Esophagus (tissue), 2 donors: ENCODE data around the gene PRKN. TPM values are rescaled to one million over a fixed set of nuclear protein-coding genes. Genes with fewer than 3 reads are reported as not detected.

Source experiments
- H3K27ac ChIP-seq, 2 donors: one replicate each; pipeline ENCODE4 v1.5.1; 2013; ENCODE audit warnings: low read depth in 2 of 2, mild to moderate bottlenecking in 2 of 2, inconsistent platforms in 1 of 2, low read length in 1 of 2, moderate library complexity in 1 of 2
- H3K27me3 ChIP-seq, 2 donors: one replicate each; pipeline ENCODE4 v1.6.1; 2013; ENCODE audit warnings: low read length in 2 of 2, control low read depth in 1 of 2, mild to moderate bottlenecking in 1 of 2; ENCODE audit not compliant: insufficient read depth in 2 of 2, control insufficient read depth in 1 of 2
- H3K36me3 ChIP-seq, 2 donors: one replicate each; pipeline ENCODE4 v1.6.1; 2013; ENCODE audit warnings: low read length in 1 of 2; ENCODE audit not compliant: control insufficient read depth in 2 of 2, insufficient read depth in 2 of 2
- H3K4me1 ChIP-seq, 2 donors: one replicate each; pipeline ENCODE4 v1.6.1; 2013; ENCODE audit warnings: low read length in 1 of 2; ENCODE audit not compliant: control insufficient read depth in 2 of 2, insufficient read depth in 2 of 2
- H3K4me3 ChIP-seq, 2 donors: one replicate each; pipeline ENCODE4 v1.5.1; 2013; ENCODE audit warnings: low read length in 2 of 2, mild to moderate bottlenecking in 2 of 2, low read depth in 1 of 2, moderate library complexity in 1 of 2
- H3K9me3 ChIP-seq, 2 donors: one replicate each; pipeline ENCODE4 v1.6.1; 2013; ENCODE audit warnings: mild to moderate bottlenecking in 2 of 2, low read depth in 1 of 2, low read length in 1 of 2, moderate library complexity in 1 of 2; ENCODE audit not compliant: control insufficient read depth in 2 of 2, insufficient read depth in 1 of 2
- WGBS, 2 donors: extraction: QIAGEN DNeasy Blood & Tissue Kit; methylation state at CpG; one replicate each; pipeline ENCODE4 v1.1.7; 2013; 5-methylcytosine and 5-hydroxymethylcytosine counted together
- polyA plus RNA-seq, 2 donors: library from polyadenylated mRNA; stranded (reverse); fragments of 200-250 nt; gene quantifications; one replicate each; pipeline ENCODE4 v1.2.3, GENCODE V29; 2013
- donor health status: healthy with polysubstance abuse.
- donor health status: Bipolar disorder and iron deficiency.

PRKN gene
- polyA plus RNA-seq, 2 donors, result 0.28 to 0.45 TPM

DNA sequence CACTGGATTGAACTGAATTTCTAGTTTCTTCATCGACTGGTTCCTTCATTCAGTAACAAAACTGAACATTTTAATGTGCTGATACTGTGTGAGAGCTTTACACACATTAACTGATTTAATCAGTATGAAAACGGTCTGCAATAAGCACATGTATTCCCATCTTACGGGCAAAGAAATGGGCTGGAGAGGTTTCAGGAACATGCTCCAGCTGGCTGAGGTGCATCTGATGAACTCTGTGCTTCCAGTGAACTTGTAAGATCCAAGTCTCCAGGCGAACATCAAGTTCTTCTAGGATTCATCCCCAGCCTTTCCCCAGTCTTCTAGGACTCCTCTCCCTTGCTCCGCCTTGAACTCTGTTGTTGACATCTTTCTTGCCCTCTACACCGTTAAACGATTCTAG, 1233.0 kb downstream of the PRKN start:
- H3K9me3 ChIP-seq, result peaks cover 0 to 4% of the 10 kb centered on the region in 2 donors
- WGBS, 2 donors, result 71 to 76% methylated on average over 7 of the region's 7 CpGs

DNA sequence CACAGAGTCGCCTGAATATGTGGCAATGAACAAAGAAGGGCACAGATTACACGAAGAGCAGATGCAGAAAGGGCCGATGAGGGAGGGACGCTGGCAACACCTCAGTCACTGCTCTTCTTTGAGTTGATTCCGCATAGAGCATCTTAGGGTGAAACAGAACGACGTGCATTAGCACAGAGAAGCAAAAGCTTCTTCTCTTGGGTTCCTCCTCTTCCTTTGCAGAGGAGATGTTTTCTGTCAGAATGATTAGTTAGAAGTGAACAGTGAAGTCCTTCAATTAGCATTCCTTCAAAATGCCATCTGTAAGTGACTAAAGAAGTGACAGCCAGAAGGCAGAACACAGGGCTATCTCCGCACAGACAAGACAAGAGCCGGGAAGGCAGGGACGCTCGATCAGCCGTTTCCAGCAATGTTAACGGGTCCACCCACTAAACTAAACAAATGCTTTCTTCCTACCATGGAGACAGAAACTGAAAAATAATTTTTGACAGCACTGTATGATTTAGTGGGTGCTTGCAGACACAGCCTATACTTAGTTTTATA, 1233.9 kb downstream of the PRKN start:
- Histone ChIP-seq H3K9me3 (peaks cover 0 to 4% of the 10 kb centered on the region in 2 donors), H3K4me1 (no peaks in the 10 kb centered on the region), H3K4me3 (no peak overlapping the region), H3K27me3 (no peaks in the 10 kb centered on the region), H3K27ac (no peak overlapping the region), H3K36me3 (no peaks in the 10 kb centered on the region)
- 62 to 70% methylated on average over 13 of the region's 13 CpGs for WGBS, 2 donors

More for the DNA sequence above, 1233.0 kb downstream of the PRKN start:
- Histone ChIP-seq H3K36me3 (no peaks in the 10 kb centered on the region), H3K27me3 (no peaks in the 10 kb centered on the region), H3K27ac (no peak overlapping the region), H3K4me1 (no peaks in the 10 kb centered on the region), H3K4me3 (no peak overlapping the region)

DNA sequence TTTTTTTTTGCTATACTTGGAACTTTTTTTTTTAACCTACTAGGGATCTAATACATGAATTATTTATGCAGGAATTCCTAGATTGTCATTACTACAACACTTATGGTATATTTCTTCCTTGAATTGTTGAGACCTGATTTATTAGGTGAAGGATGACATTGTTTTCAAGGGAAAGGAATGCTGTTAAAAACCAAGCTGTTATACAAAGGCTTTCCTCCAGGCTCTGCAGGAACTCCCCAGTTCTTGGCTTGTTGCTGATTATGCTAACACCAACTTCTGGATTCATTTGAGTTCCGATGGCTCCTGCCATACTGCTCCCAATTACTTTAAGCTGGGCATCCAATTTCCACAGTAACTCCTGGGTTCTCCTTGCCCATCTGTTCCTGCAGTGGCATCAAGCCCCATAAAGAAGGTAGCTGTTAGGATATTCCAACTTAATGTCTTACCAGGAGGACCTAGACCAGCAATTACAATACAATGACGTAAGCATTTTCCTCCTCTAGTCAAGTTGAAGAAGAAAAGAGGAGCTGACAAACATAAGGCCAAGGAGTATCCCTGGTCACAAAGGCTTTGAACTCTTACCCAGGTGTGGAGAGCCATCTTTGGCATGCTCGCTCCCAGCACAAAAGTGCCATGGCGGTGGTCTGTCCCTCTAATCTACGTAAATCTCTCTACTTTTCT, 1237.8 kb downstream of the PRKN start:
- no peak overlapping the region for H3K4me3 ChIP-seq
- no peaks in the 10 kb centered on the region for H3K27me3 ChIP-seq
- WGBS, 2 donors, result 88 to 94% methylated on average over 5 of the region's 5 CpGs
- H3K4me1 ChIP-seq, result no peaks in the 10 kb centered on the region
- no peaks in the 10 kb centered on the region for H3K36me3 ChIP-seq
- no peaks in the 10 kb centered on the region for H3K9me3 ChIP-seq
- no peak overlapping the region for H3K27ac ChIP-seq

DNA sequence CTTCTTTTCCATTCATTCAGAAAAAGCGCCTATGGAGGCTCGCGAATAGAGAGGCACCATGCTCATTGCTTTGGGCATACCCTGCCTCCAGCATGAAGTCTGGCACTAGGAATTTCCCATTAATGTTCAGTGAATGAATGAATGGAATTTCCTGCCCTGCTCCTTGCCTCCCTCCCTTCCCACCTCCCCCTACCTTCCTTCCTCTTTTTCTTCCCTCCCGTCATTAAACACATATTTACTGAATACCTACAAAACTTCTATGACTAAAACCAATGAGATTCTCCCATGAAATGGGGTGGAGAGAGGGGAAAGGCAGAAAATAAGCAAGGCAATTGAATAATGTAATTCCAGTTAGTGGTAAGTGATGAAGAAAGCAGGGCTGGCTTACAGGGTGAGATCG, 1239.9 kb downstream of the PRKN start:
- Histone ChIP-seq H3K36me3 (no peaks in the 10 kb centered on the region), H3K4me1 (no peaks in the 10 kb centered on the region), H3K9me3 (no peaks in the 10 kb centered on the region), H3K4me3 (no peak overlapping the region), H3K27ac (no peak overlapping the region), H3K27me3 (no peaks in the 10 kb centered on the region)
- WGBS, 2 donors, result 87 to 91% methylated on average over 5 of the region's 5 CpGs

DNA sequence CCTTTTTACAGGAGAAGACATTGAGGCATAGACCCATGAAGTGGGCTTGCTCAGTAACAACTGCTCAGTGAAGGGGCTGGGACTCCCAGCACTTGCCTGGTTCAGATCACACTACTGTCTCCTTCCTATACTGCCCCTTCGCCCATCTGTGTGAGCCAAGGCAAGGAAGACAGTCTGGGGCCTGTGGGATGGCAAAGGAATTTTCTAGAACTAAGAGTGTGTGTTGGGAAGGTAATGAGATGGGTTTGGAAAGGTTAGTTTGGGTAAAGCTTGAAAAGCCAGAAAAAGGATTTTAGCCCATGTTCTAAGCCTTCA, 1240.4 kb downstream of the PRKN start:
- no peak overlapping the region for H3K4me3 ChIP-seq
- H3K27ac ChIP-seq, result no peak overlapping the region
- no peaks in the 10 kb centered on the region for H3K36me3 ChIP-seq
- WGBS, 2 donors, result 95 to 96% methylated on average over 1 of the region's 1 CpG
- no peaks in the 10 kb centered on the region for H3K27me3 ChIP-seq
- no peaks in the 10 kb centered on the region for H3K9me3 ChIP-seq
- H3K4me1 ChIP-seq, result no peaks in the 10 kb centered on the region

DNA sequence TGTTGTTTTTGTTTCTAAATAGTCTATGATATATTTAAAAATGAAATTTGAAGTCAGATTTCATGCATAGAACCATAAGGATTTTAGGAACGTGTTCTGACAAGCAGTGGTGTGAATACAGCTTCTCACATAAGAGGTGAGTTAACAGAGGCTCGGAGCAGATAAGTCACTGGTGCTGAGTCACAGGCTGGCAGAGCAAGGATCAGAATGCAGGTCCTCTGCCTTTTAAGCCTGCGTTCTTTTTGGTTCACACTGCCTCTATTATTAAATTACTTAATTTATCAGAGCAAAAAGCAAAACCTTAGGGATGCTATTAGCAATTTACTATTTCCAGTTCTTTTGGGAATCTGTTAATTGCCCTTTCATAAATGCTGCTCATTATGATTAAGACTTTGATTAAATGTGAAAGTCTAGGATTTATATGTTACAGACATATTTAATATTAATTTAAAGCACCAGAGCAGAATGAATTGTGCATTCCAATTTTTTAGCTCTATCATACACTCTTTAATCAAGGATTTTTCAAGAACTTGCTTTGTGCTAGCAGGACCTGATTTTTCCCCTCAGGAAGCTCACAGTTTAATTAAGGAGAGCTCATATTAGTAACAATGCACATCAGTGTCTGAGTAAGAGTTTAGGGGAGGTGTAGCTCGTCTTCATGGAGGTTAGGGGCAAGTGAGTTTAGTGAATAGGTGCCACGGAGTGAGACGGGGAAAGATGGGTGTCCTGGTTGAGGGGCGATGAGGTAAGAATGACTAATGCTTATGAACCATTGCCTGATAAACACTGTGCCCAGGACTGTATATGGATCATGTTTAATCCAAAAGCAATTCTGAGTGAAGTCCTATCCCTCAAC, 1241.0 kb downstream of the PRKN start:
- H3K27me3 ChIP-seq, result no peaks in the 10 kb centered on the region
- H3K4me1 ChIP-seq, result no peaks in the 10 kb centered on the region
- H3K36me3 ChIP-seq, result no peaks in the 10 kb centered on the region
- no peak overlapping the region for H3K4me3 ChIP-seq
- WGBS, 2 donors, result 48 to 50% methylated on average over 7 of the region's 7 CpGs
- H3K9me3 ChIP-seq, result no peaks in the 10 kb centered on the region
- H3K27ac ChIP-seq, result no peak overlapping the region

DNA sequence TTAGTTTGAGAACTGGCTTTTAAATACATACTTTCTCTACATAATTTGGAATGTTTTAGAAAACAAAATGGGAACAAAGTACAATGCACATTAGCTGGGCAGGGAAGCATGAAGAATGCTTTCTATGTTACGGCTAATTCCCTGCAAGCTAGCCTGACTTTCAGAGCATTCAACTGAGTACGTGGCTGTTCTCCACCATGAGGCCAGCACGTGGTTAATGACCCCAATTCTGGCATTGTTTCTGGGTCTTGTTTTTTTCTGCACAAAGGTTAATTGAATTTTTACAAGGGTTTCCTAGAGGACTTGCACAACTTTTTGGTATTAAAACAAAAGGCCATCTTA, 1245.1 kb downstream of the PRKN start:
- no peak overlapping the region for H3K27ac ChIP-seq
- H3K36me3 ChIP-seq, result no peaks in the 10 kb centered on the region
- H3K4me1 ChIP-seq, result no peaks in the 10 kb centered on the region
- no peaks in the 10 kb centered on the region for H3K9me3 ChIP-seq
- 53 to 56% methylated on average over 3 of the region's 3 CpGs for WGBS, 2 donors
- H3K27me3 ChIP-seq, result no peaks in the 10 kb centered on the region
- H3K4me3 ChIP-seq, result no peak overlapping the region

DNA sequence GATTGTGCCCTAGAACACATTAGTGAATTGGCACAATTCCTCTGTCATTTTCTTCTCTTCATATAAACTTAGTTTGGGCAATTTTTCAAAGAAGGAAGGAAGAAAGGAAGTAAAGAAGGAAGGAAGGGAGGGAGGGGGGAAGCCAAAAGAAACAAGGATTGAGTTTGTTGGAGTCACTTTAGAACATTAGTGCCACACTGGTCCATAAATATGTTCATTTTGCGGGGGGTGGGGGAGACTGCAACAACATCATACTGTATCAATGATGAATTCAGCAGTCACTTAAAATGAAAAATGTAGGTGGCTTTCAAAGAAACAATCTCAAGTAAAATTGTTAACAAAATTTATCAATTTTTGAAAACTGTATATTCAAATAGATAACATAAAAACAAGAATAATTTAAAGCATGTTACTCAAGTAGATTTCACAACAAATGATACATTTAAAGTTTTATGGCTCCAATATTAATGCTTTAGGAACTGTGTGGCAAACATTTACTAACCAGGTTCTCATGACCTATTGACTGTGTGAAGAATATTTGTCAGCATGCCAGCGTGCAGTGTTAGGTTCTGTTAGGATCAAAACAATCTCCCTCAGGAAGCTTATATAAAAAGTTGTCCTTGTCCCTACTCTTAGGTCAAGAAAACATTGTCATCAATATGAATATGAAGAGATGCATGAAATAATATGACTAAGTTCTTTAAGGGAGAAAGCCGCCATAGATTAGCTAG, 1245.6 kb downstream of the PRKN start:
- WGBS, 2 donors, result 69 to 70% methylated on average over 3 of the region's 3 CpGs
- Histone ChIP-seq H3K9me3 (no peaks in the 10 kb centered on the region), H3K36me3 (no peaks in the 10 kb centered on the region), H3K4me1 (no peaks in the 10 kb centered on the region), H3K27me3 (no peaks in the 10 kb centered on the region), H3K27ac (no peak overlapping the region), H3K4me3 (no peak overlapping the region)

DNA sequence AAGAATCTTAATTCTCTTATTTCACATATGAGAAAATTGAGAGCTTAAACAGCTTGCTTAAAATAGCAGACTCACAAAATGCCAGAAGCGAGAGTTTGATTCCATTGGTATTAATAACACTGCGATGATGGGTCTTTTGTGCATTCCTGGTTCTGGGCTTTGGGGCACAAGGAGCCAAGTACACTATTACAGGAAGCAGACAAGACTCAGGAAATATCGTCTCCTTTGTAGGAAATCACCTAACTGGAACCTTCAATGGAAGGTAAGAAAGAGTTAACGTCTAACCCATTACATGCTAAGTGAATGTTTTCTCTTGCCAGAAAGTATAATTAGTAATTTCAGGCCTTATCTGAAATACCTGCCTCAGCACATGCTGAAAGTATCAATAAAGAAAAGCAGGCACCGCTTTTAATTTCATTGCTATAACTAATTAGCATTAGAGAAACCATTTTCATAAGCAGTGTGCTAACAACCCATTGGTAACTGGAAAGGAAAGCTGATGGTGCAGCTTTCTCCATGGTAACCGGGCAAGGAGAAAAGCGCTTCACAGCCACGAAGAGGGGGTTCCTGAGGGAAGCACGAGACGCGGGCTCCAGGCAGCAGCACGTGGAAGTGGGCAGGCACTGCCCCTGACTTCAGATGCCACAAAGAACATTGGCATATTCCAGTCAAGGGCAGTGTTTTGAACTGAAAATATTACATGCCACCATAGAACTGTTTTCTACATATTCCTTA, 1247.0 kb downstream of the PRKN start:
- no peak overlapping the region for H3K27ac ChIP-seq
- H3K36me3 ChIP-seq, result no peaks in the 10 kb centered on the region
- no peak overlapping the region for H3K4me3 ChIP-seq
- H3K27me3 ChIP-seq, result no peaks in the 10 kb centered on the region
- H3K4me1 ChIP-seq, result no peaks in the 10 kb centered on the region
- WGBS, 2 donors, result 87 to 88% methylated on average over 12 of the region's 12 CpGs
- H3K9me3 ChIP-seq, result no peaks in the 10 kb centered on the region
